HG03575 (cell line): ENCODE measurements around the gene MRTFB.

Experiments
- ATAC-seq: cut with Tn5 transposase; IDR thresholded peaks from one replicate; pipeline ENCODE4 v1.9.1; 2021; ENCODE audit not compliant: unreplicated experiment, insufficient number of reproducible peaks, low FRiP score; ENCODE audit errors: extremely low read depth

The MRTFB gene

DNA sequence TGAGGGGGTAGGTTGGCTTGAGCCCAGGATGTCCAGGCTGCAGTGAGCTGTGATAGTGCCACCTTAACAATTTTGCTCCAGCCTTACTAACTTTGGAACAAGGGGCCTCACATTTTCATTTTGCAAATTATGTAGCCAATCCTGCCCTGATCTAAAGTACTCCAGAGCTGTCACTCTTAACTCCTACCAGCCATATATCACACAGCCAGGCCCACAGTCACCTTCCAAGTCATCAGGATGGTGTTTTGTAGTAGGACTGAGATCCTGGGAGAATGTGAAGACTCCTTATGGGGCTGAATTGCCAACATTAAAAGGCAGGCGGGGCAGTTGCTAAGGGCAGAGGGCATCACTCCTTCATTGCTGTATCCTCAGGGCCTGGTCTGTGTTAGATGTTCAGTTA, 243.0 kb downstream of the MRTFB start:
- ATAC-seq: no peak

DNA sequence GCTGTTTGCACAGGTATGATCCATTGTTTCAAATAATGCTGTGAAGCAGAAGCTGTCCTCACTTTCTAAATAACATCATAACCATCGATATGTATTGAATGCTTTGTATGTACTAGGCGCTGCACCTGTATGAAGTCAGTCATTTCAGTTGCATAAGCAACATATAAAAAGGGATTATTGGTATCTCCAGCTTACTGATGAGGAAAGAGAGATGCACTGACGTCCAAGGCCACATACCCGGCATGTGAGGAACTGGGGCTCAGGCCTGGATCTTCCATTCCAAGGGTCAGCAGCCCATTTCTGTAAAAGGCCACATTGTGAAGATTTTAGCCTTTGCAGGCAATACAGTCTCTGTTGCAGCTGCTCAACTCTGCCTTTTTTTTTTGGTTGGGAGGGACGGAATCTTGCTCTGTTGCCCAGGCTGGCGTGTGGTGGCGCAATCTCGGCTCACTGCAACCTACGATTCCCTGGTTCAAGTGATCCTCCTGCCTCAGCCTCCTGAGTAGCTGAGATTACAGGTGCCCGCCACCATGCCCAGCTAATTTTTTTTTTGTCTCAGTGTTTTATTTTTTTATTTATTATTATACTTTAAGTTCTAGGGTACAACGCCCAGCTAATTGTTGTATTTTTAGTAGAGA, 244.7 kb downstream of the MRTFB start:
- ATAC-seq: no peak
